Gastroesophageal sphincter (tissue), 4 donors: ENCODE measurements around the gene NR4A2. TPM values are rescaled to one million over a fixed set of nuclear protein-coding genes. Genes with fewer than 3 reads are reported as not detected.

Experiments used
- ATAC-seq: fragments of 150-250 bp; one replicate; pipeline ENCODE4 v1.9.1; 2016; ENCODE audit warnings: mild to moderate bottlenecking, moderate library complexity
- H3K27ac ChIP-seq, 4 donors: fragments of 200-600 bp; sonication (generic) in 3 of 4; 1 replicate in 3 of 4; 2 replicates in 1 of 4; pipeline ENCODE4 v1.5.1; 2016 to 2019
- H3K27me3 ChIP-seq: fragments of 200-600 bp; sonication (generic); one replicate; pipeline ENCODE4 v1.5.1; 2019
- H3K36me3 ChIP-seq, 2 donors: fragments of 200-600 bp; sonication (generic); one replicate each; pipeline ENCODE4 v1.5.1; 2019; ENCODE audit warnings: control low read depth in 1 of 2
- H3K4me1 ChIP-seq, 3 donors: fragments of 200-600 bp; sonication (generic); 1 replicate in 2 of 3; 2 replicates in 1 of 3; pipeline ENCODE4 v1.5.1; 2016 to 2019; ENCODE audit warnings: control low read depth in 2 of 3
- H3K4me3 ChIP-seq, 2 donors: fragments of 200-600 bp; sonication (generic); one replicate each; pipeline ENCODE4 v1.5.1; 2019; ENCODE audit warnings: mild to moderate bottlenecking in 1 of 2, moderate library complexity in 1 of 2
- H3K9me3 ChIP-seq, 3 donors: fragments of 200-600 bp; sonication (generic); one replicate each; pipeline ENCODE4 v1.5.1; 2017 to 2019; ENCODE audit warnings: control low read depth in 2 of 3
- CTCF ChIP-seq, 4 experiments: fragments of 200-600 bp in 2 of 4; fragments of 450-650 bp in 2 of 4; sonication (generic) in 1 of 4; IDR thresholded peaks; one replicate each; pipeline ENCODE4 v1.5.1; 2017 to 2019; ENCODE audit warnings: antibody characterized with exemption in 4 of 4, mild to moderate bottlenecking in 2 of 4, moderate library complexity in 2 of 4
- EP300 ChIP-seq: sonication (generic); formaldehyde crosslinking; IDR thresholded peaks from one replicate; pipeline ENCODE4 v1.6.1; 2017; ENCODE audit warnings: antibody characterized with exemption, mild to moderate bottlenecking
- POLR2A ChIP-seq, 2 donors: fragments of 450-650 bp; IDR thresholded peaks; one replicate each; pipeline ENCODE4 v1.6.1; 2017; ENCODE audit warnings: antibody characterized with exemption in 2 of 2, mild to moderate bottlenecking in 2 of 2, moderate library complexity in 1 of 2
- POLR2AphosphoS5 ChIP-seq: sonication (generic); formaldehyde crosslinking; IDR thresholded peaks from one replicate; pipeline ENCODE4 v1.6.1; 2017; ENCODE audit warnings: antibody characterized with exemption
- WGBS, 2 donors: methylation state at CpG; one replicate each; pipeline ENCODE4 v1.1.5; 2018; ENCODE audit warnings: low coverage in 1 of 2; 5-methylcytosine and 5-hydroxymethylcytosine counted together
- total RNA-seq, 4 donors: library from RNA; depleted of rRNA; stranded (reverse); fragments of >200 nt; gene quantifications; one replicate each; pipeline ENCODE4 v1.1.0, GENCODE V29; 2016

Gene NR4A2
- total RNA-seq, 4 donors from 2014 or later = 1.3 to 7.3 (median 1.8) TPM

GRCh38 chr2:156363141-156363540, 30.6 kb upstream of the NR4A2 start:
- Histone ChIP-seq H3K4me1 (no peaks in the 10 kb centered on the region), H3K36me3 (no peaks in the 10 kb centered on the region), H3K4me3 (no peak overlapping the region), H3K9me3 (no peaks in the 10 kb centered on the region), H3K27me3 (no peaks in the 10 kb centered on the region), H3K27ac (no peak overlapping the region)
- ATAC-seq = no peak
- TF ChIP-seq POLR2A (IDR thresholded peaks at IDR 0.05) (no peak), POLR2AphosphoS5 (no peak), EP300 (no peak), CTCF (IDR thresholded peaks at IDR 0.05) (no peak)

GRCh38 chr2:156356014-156356754, 23.7 kb upstream of the NR4A2 start:
- no peaks in the 10 kb centered on the region for H3K4me1 ChIP-seq
- H3K27ac ChIP-seq = no peak overlapping the region
- no peaks in the 10 kb centered on the region for H3K9me3 ChIP-seq
- TF ChIP-seq POLR2A (IDR thresholded peaks at IDR 0.05) (no peak), CTCF (IDR thresholded peaks at IDR 0.05) (no peak), POLR2AphosphoS5 (no peak), EP300 (no peak)
- H3K4me3 ChIP-seq = no peak overlapping the region
- no peak for ATAC-seq
- no peaks in the 10 kb centered on the region for H3K36me3 ChIP-seq
- no peaks in the 10 kb centered on the region for H3K27me3 ChIP-seq
- 87 to 95% methylated on average over 3 of the region's 3 CpGs for WGBS, 2 donors

DNA sequence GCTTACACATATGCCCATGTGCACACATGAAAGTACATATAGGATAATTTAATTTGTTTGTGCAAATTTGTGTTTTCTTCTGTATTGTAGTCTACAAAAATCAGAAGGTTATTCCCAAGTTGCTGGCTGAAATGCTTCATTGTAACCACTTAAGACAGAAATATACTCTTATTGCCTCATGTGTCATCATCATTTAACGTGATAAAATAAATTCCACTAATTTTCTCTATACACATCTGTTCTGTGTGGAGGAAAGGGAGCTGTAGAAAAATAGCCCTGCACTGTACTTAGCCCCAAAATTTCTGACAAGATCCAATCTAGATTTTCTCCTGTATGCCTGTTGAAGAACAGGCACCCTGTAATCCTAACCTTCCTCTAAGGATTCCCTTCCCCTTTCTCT, 20.4 kb upstream of the NR4A2 start:
- Histone ChIP-seq H3K4me3 (no peak overlapping the region), H3K4me1 (no peaks in the 10 kb centered on the region), H3K9me3 (no peaks in the 10 kb centered on the region), H3K27me3 (no peaks in the 10 kb centered on the region), H3K36me3 (no peaks in the 10 kb centered on the region), H3K27ac (no peak overlapping the region)
- WGBS, 2 donors = 60 to 70% methylated on average over 1 of the region's 1 CpG
- no peak for ATAC-seq
- TF ChIP-seq CTCF (IDR thresholded peaks at IDR 0.05) = no peak
- TF ChIP-seq POLR2A (IDR thresholded peaks at IDR 0.05) = no peak
- TF ChIP-seq POLR2AphosphoS5 = no peak
- TF ChIP-seq EP300 = no peak

DNA sequence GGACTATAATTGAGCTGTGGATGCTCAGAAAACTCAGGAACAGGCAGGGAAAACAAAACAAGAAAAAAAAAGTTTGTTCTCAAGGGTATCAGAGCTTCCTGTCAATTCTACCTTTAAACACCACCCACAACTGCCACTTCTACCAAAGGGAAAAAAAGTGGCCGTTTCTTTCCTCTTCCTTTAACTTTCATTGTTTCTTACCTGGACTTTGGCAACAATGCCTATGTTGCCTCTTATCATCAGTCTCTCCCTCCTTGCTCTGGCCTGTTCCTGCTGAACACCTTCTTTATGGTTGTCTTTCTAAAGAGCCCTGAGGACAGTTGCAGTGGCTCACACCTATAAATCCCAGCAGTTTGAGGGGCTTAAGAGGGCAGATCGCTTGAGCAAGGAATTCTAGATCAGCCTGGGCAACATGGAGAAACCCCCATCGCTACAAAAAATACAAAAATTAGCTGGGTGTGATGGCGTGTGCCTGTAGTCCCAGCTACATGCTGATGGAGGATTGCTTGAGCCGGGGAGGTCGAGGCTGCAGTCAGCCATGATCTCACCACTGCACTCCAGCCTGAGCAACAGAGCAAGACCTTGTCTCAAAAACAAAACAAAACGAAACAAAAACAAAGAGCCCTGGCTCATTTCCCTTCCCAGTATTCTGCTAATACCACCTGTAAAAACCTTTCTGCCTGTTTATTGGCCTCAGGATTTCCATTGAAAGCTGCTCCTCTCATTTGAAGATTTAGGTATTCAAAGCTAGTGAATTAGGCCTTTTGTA, 18.0 kb upstream of the NR4A2 start:
- TF ChIP-seq POLR2A (IDR thresholded peaks at IDR 0.05) (no peak), EP300 (no peak), POLR2AphosphoS5 (no peak), CTCF (IDR thresholded peaks at IDR 0.05) (no peak)
- Histone ChIP-seq H3K4me3 (no peak overlapping the region), H3K27ac (no peak overlapping the region), H3K9me3 (no peaks in the 10 kb centered on the region), H3K4me1 (no peaks in the 10 kb centered on the region), H3K36me3 (no peaks in the 10 kb centered on the region), H3K27me3 (no peaks in the 10 kb centered on the region)
- WGBS, 2 donors = 82 to 85% methylated on average over 2 to 6 of the region's 7 CpGs
- ATAC-seq = no peak

DNA sequence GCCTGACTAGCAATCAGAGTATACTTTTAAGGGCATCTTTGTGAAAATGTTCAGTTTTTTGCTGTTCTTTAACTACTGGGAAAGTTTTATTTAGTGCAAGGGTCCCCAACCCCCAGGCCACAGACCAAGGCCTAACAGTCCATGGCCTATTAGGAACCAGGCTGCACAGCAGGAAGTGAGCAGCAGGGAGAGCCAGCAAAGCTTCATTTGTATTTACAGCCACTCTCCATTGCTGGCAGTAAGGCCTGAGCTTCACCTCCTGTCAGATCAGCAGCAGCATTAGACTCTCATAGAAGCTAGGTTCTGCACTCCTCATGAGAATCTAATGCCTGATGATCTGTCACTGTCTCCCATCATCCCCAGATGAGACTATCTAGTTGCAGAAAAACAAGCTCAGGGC, 17.1 kb upstream of the NR4A2 start:
- Histone ChIP-seq H3K27ac (no peak overlapping the region), H3K36me3 (no peaks in the 10 kb centered on the region), H3K9me3 (no peaks in the 10 kb centered on the region), H3K4me1 (peaks cover 0 to 5% (median 0%) of the 10 kb centered on the region in 3 donors), H3K27me3 (no peaks in the 10 kb centered on the region), H3K4me3 (no peak overlapping the region)
- ATAC-seq = no peak
- no peak for TF ChIP-seq POLR2AphosphoS5
- TF ChIP-seq CTCF (IDR thresholded peaks at IDR 0.05) = no peak
- TF ChIP-seq EP300 = no peak
- TF ChIP-seq POLR2A (IDR thresholded peaks at IDR 0.05) = no peak
